ENCODE measurements around the gene RALGPS2.

The RALGPS2 gene

GRCh38 chr1:178714453-178714852, 10.6 kb upstream of the RALGPS2 start:
- no peak for DNase-seq
- in situ Hi-C loops (cut with HindIII; ENCODE audit: low pct_ligation_motif_present, low sequenced_read_pairs), result no loop called here

GRCh38 chr1:178716111-178716510, 8.9 kb upstream of the RALGPS2 start:
- no peak for TF ChIP-seq CTCF (IDR thresholded peaks at IDR 0.05; ENCODE audit: low read depth, low read length, missing control alignments)
- in situ Hi-C loops (cut with HindIII; ENCODE audit: low pct_ligation_motif_present, low sequenced_read_pairs), result no loop called here
- H3K4me3 ChIP-seq (ENCODE audit: low read depth, low read length), result no peak overlapping the region
- DNase-seq, result no peak
- H3K27me3 ChIP-seq (replicated peaks), result no peaks in the 10 kb centered on the region
- H3K27ac ChIP-seq, result no peak overlapping the region
- no peaks in the 10 kb centered on the region for H3K36me3 ChIP-seq (replicated peaks)

More at GRCh38 chr1:178714453-178714852, 10.6 kb upstream of the RALGPS2 start:
- no peaks in the 10 kb centered on the region for H3K36me3 ChIP-seq (replicated peaks)
- no peak overlapping the region for H3K27ac ChIP-seq
- H3K27me3 ChIP-seq (replicated peaks), result no peaks in the 10 kb centered on the region
- TF ChIP-seq CTCF (IDR thresholded peaks at IDR 0.05; ENCODE audit: low read depth, low read length, missing control alignments), result no peak
- no peak overlapping the region for H3K4me3 ChIP-seq (ENCODE audit: low read depth, low read length)

GRCh38 chr1:178718520-178718919, 6.5 kb upstream of the RALGPS2 start:
- in situ Hi-C loops (cut with HindIII; ENCODE audit: low pct_ligation_motif_present, low sequenced_read_pairs), result no loop called here
- Histone ChIP-seq H3K4me3 (ENCODE audit: low read depth, low read length) (no peak overlapping the region), H3K27ac (no peak overlapping the region), H3K36me3 (replicated peaks) (no peaks in the 10 kb centered on the region), H3K27me3 (replicated peaks) (no peaks in the 10 kb centered on the region)
- DNase-seq, result no peak
- TF ChIP-seq CTCF (IDR thresholded peaks at IDR 0.05; ENCODE audit: low read depth, low read length, missing control alignments), result no peak

GRCh38 chr1:178723546-178723945, 1.5 kb upstream of the RALGPS2 start:
- DNase-seq, result no peak
- H3K27ac ChIP-seq, result no peak overlapping the region
- in situ Hi-C loops (cut with HindIII; ENCODE audit: low pct_ligation_motif_present, low sequenced_read_pairs), result no loop called here
- H3K4me3 ChIP-seq (ENCODE audit: low read depth, low read length), result no peak overlapping the region
- TF ChIP-seq CTCF (IDR thresholded peaks at IDR 0.05; ENCODE audit: low read depth, low read length, missing control alignments), result no peak
- H3K27me3 ChIP-seq (replicated peaks), result no peaks in the 10 kb centered on the region
- H3K36me3 ChIP-seq (replicated peaks), result no peaks in the 10 kb centered on the region

- no peak for DNase-seq
- no peaks in the 10 kb centered on the region for H3K36me3 ChIP-seq (replicated peaks)
- in situ Hi-C loops (cut with HindIII; ENCODE audit: low pct_ligation_motif_present, low sequenced_read_pairs), result no loop called here
- no peak for TF ChIP-seq CTCF (IDR thresholded peaks at IDR 0.05; ENCODE audit: low read depth, low read length, missing control alignments)
- no peaks in the 10 kb centered on the region for H3K27me3 ChIP-seq (replicated peaks)
- no peak overlapping the region for H3K27ac ChIP-seq
- H3K4me3 ChIP-seq (ENCODE audit: low read depth, low read length), result peak overlapping the region; percentile 76
Observed at GRCh38 chr1:178724376-178724727, 692 bp upstream of the RALGPS2 start.

GRCh38 chr1:178725466-178726086, 532 bp downstream of the RALGPS2 start:
- Histone ChIP-seq H3K36me3 (replicated peaks) (no peaks in the 10 kb centered on the region), H3K27me3 (replicated peaks) (no peaks in the 10 kb centered on the region), H3K27ac (peak overlapping the region; percentile 8), H3K4me3 (ENCODE audit: low read depth, low read length) (peak overlapping the region; percentile 76)
- DNase-seq, result peak; percentile 22
- no peak for TF ChIP-seq CTCF (IDR thresholded peaks at IDR 0.05; ENCODE audit: low read depth, low read length, missing control alignments)
- in situ Hi-C loops (cut with HindIII; ENCODE audit: low pct_ligation_motif_present, low sequenced_read_pairs), result no loop called here

All from brain microvascular endothelial cell (primary cell).